GM12892 (cell line): ENCODE measurements around the gene NEDD4L.

Experiments
- POLR2A ChIP-seq: IDR thresholded peaks from 2 replicates; pipeline ENCODE4 v1.6.1; 2011; ENCODE audit warnings: low read depth, low read length, control low read depth
- TAF1 ChIP-seq: IDR thresholded peaks from 2 replicates; pipeline ENCODE4 v1.6.1; 2011; ENCODE audit warnings: low read depth, mild to moderate bottlenecking, control low read depth, low read length, borderline replicate concordance

- TF ChIP-seq TAF1 (no peak), POLR2A (no peak)
These were observed 348.4 kb downstream of the NEDD4L start for GRCh38 chr18:58392324-58393000.
